BE2C (cell line): Measurements from ENCODE around the gene AKR1E2.

Source experiments
- DNase-seq: peaks from one replicate; pipeline ENCODE4 v3.0.0-alpha.2; 2020
- H3K27me3 ChIP-seq: fragments of 250-450 bp; sonication (Bioruptor Pico); 2 replicates; pipeline ENCODE4 v1.5.1; 2020; ENCODE audit warnings: mild to moderate bottlenecking
- H3K36me3 ChIP-seq: fragments of 250-450 bp; sonication (Bioruptor Pico); 2 replicates; pipeline ENCODE4 v1.5.1; 2020; ENCODE audit warnings: mild to moderate bottlenecking
- H3K4me1 ChIP-seq: fragments of 250-450 bp; sonication (Bioruptor Pico); 2 replicates; pipeline ENCODE4 v1.5.1; 2020
- H3K4me3 ChIP-seq: 2 replicates; pipeline ENCODE4 v1.5.1; 2011; ENCODE audit warnings: low read depth, low read length
- H3K9me3 ChIP-seq: fragments of 250-450 bp; sonication (Bioruptor Pico); 2 replicates; pipeline ENCODE4 v1.5.1; 2020
- CTCF ChIP-seq: IDR thresholded peaks from 2 replicates; pipeline ENCODE4 v1.5.1; 2012; ENCODE audit warnings: mild to moderate bottlenecking, low read depth, low read length

The AKR1E2 gene

GRCh38 chr10:4894335-4894734, 68.3 kb downstream of the AKR1E2 start:
- H3K36me3 ChIP-seq: no peaks in the 10 kb centered on the region
- H3K4me3 ChIP-seq: no peak overlapping the region
- no peak for TF ChIP-seq CTCF
- H3K4me1 ChIP-seq: 0 out of 2 replicates have a peak, but pooled peaks cover 5% of the 10 kb centered on the region
- DNase-seq: no peak
- no peaks in the 10 kb centered on the region for H3K27me3 ChIP-seq
- H3K9me3 ChIP-seq: no peaks in the 10 kb centered on the region
